ENCODE data around the gene TSSK1B. TPM values are rescaled to one million over a fixed set of nuclear protein-coding genes. Genes with fewer than 3 reads are reported as not detected.

The TSSK1B gene
- total and polyA plus RNA-seq, 2 of the 8 experiments (the other 6 are each of a cell fraction or from before 2014, with no cell fraction given): 0.05 TPM; not detected in 1

DNA sequence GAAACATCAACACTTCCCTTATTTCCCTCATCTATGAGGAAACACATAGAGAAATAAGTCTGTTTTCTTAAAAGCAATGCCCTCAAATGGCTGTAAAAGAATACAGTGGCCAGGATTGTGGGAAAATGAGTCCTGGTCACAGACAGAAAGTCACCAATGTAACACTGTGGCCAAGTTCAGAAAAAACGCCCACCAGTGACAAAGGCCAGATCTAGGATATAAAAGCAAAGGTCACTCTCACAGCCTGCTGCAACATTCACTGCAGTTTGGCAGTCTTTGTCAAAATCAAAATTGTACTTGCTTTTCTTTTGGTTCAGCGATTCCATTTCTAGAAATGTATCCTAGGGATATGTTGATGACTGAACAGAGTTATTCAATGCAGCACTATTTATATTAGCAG is 30.5 kb downstream of the TSSK1B start:
- no peak overlapping the region for H3K27ac ChIP-seq (ENCODE audit: low read depth, low read length)
- no peaks in the 10 kb centered on the region for H3K23me2 ChIP-seq (ENCODE audit: low read depth, low read length)
- H4K8ac ChIP-seq (ENCODE audit: extremely low read depth, insufficient read depth, low read length): no peak overlapping the region
- TF ChIP-seq JUND (IDR thresholded peaks at IDR 0.05; ENCODE audit: low read length) (no peak), RXRA (IDR thresholded peaks at IDR 0.05; ENCODE audit: insufficient read depth, low read depth, low read length) (no peak), CBX8 (IDR thresholded peaks at IDR 0.05; ENCODE audit: borderline replicate concordance, low read depth, low read length) (no peak), TBP (IDR thresholded peaks at IDR 0.05; ENCODE audit: low read depth, low read length) (no peak), BACH1 (IDR thresholded peaks at IDR 0.05; ENCODE audit: low read length) (no peak), EZH2 (IDR thresholded peaks at IDR 0.05; ENCODE audit: low read depth, low read length, severe bottlenecking) (no peak), SIN3A (conservative IDR thresholded peaks at IDR 0.05 in 1 of 2, IDR thresholded peaks at IDR 0.05 in 1 of 2; ENCODE audit: low read depth in 1 of 2, low read length in 2 of 2) (no peak), POU5F1 (IDR thresholded peaks at IDR 0.05; ENCODE audit: low read depth, low read length) (no peak), SAP30 (IDR thresholded peaks at IDR 0.05; ENCODE audit: insufficient read depth, insufficient replicate concordance, low read length) (no peak), BRCA1 (IDR thresholded peaks at IDR 0.05; ENCODE audit: low read depth, low read length) (no peak), FOSL1 (IDR thresholded peaks at IDR 0.05; ENCODE audit: insufficient read depth, low read depth, low read length) (no peak), CREB1 (IDR thresholded peaks at IDR 0.05) (no peak), RBBP5 (IDR thresholded peaks at IDR 0.05; ENCODE audit: borderline replicate concordance, low read depth, low read length) (no peak)
- H2BK15ac ChIP-seq (ENCODE audit: low read length): no peak overlapping the region
- H3K56ac ChIP-seq (replicated peaks; ENCODE audit: insufficient read length, low read depth, low read length): no peak overlapping the region
- no peak overlapping the region for H2BK12ac ChIP-seq (ENCODE audit: low read depth, low read length)
- H2AK5ac ChIP-seq (ENCODE audit: low read depth, low read length): no peak overlapping the region
- H3K79me2 ChIP-seq (ENCODE audit: control insufficient read depth in 1 of 2, insufficient read depth in 2 of 2, low read length in 2 of 2): no peaks in the 10 kb centered on the region
- no peaks in the 10 kb centered on the region for H3K79me1 ChIP-seq (ENCODE audit: low read depth, low read length)
- no peak overlapping the region for H2BK120ac ChIP-seq (replicated peaks; ENCODE audit: low read depth, low read length)
- no peak overlapping the region for H4K5ac ChIP-seq (ENCODE audit: insufficient read length, low read depth, low read length)
- no peak overlapping the region for H3K23ac ChIP-seq (ENCODE audit: insufficient read length)
- DNase-seq (ENCODE audit: low read depth in 1 of 2, low spot score in 2 of 2) (no peak), FAIRE-seq (no peak)
- H2BK5ac ChIP-seq (ENCODE audit: low read depth, low read length): no peak overlapping the region
- H3K27me3 ChIP-seq (replicated peaks in 1 of 4; ENCODE audit: control insufficient read depth in 3 of 4, extremely low read depth in 1 of 4, insufficient read depth in 3 of 4, low read length in 3 of 4): no peaks in the 10 kb centered on the region
- no peaks in the 10 kb centered on the region for H4K20me1 ChIP-seq (replicated peaks in 1 of 2; ENCODE audit: control insufficient read depth in 1 of 2, insufficient read depth in 2 of 2, low read length in 2 of 2)
- POLR2A ChIA-PET (ENCODE audit: partially characterized antibody): no interaction called here
- WGBS, 2 experiments (ENCODE audit: extremely low coverage in 1 of 2, insufficient coverage in 1 of 2, insufficient read length in 1 of 2, insufficient replicate concordance in 2 of 2, low coverage in 1 of 2, low lambda C conversion rate in 2 of 2, missing lambda C conversion rate in 1 of 2): 57% methylated on average over 2 of the region's 2 CpGs; no CpG with 5 or more reads in 1 of the 2 experiments
- H3K18ac ChIP-seq (ENCODE audit: extremely low read depth, low read length): no peak overlapping the region
- H4K91ac ChIP-seq (replicated peaks; ENCODE audit: insufficient read length, low read length): no peak overlapping the region
- H3K4me2 ChIP-seq (ENCODE audit: insufficient read depth in 1 of 2, low read depth in 2 of 2, low read length in 2 of 2): no peak overlapping the region
- no peak overlapping the region for H3K4ac ChIP-seq (replicated peaks; ENCODE audit: insufficient read length, low read depth, low read length)
- CTCF ChIA-PET (ENCODE audit: partially characterized antibody): interaction anchor here (1.0 to 2.0 kb wide), 4 partner anchors 9 to 25 kb away, joined by 3 to 5 read pairs (median 4); no protein-coding TSS in a partner anchor
- H3K14ac ChIP-seq (ENCODE audit: insufficient read length): no peak overlapping the region
- no peak overlapping the region for H2BK20ac ChIP-seq (ENCODE audit: low read length)
- no peaks in the 10 kb centered on the region for H3K4me1 ChIP-seq (replicated peaks in 1 of 4; ENCODE audit: control insufficient read depth in 3 of 4, insufficient read depth in 4 of 4, low read length in 3 of 4)
- no peaks in the 10 kb centered on the region for H3K36me3 ChIP-seq (ENCODE audit: control insufficient read depth in 2 of 4, insufficient read depth in 4 of 4, low read length in 3 of 4)
- no peak overlapping the region for H3K9ac ChIP-seq (replicated peaks in 1 of 4; ENCODE audit: extremely low read depth in 1 of 4, low read depth in 3 of 4, low read length in 3 of 4)
- H3K4me3 ChIP-seq (ENCODE audit: extremely low read depth in 1 of 4, insufficient read depth in 2 of 4, low read depth in 3 of 4, low read length in 4 of 4): no peak overlapping the region
- H3K9me3 ChIP-seq (ENCODE audit: insufficient read depth in 2 of 2, low read depth in 1 of 2, low read length in 1 of 2): no peaks in the 10 kb centered on the region
- H2AFZ ChIP-seq (ENCODE audit: low read length): no peak overlapping the region
